ENCODE measurements around the gene RSRC1. TPM values are rescaled to one million over a fixed set of nuclear protein-coding genes. Genes with fewer than 3 reads are reported as not detected.

RSRC1 gene
- total and polyA plus RNA-seq, 2 of the 13 experiments (the other 11 are each of a cell fraction or from before 2014, with no cell fraction given), result 4.9 to 63.0 TPM

- TF ChIP-seq ZNF253 (CRISPR knock-in tag; IDR thresholded peaks at IDR 0.05; ENCODE audit: borderline replicate concordance) (no peak; the same call in 1 of the 2 replicates), SUZ12 (IDR thresholded peaks at IDR 0.05; ENCODE audit: low read depth, low read length) (no peak), ZNF652 (CRISPR knock-in tag; IDR thresholded peaks at IDR 0.05; ENCODE audit: borderline replicate concordance, low read depth) (no peak), MIER3 (CRISPR knock-in tag; IDR thresholded peaks at IDR 0.05; ENCODE audit: borderline replicate concordance) (peak; percentile 86; the same call in 1 of the 2 replicates), ZNF468 (CRISPR knock-in tag; IDR thresholded peaks at IDR 0.05) (0 out of 2 replicates have a peak, but pooled peaks have one; percentile 71), NR3C1 (CRISPR knock-in tag; IDR thresholded peaks at IDR 0.05) (0 out of 2 replicates have a peak, but pooled peaks have one; percentile 75), NR0B2 (CRISPR knock-in tag; IDR thresholded peaks at IDR 0.05) (peak; percentile 93), ZNF577 (CRISPR knock-in tag; IDR thresholded peaks at IDR 0.05; ENCODE audit: borderline replicate concordance, low read depth) (no peak), ZNF326 (CRISPR knock-in tag; IDR thresholded peaks at IDR 0.05; ENCODE audit: borderline replicate concordance) (no peak), DNMT3B (CRISPR knock-in tag; conservative IDR thresholded peaks at IDR 0.05) (no peak), MED1 (CRISPR knock-in tag; IDR thresholded peaks at IDR 0.05) (peak; percentile 63), TERF1 (CRISPR knock-in tag; IDR thresholded peaks at IDR 0.05) (no peak), PAX8 (CRISPR knock-in tag; IDR thresholded peaks at IDR 0.05; ENCODE audit: borderline replicate concordance) (no peak), MZF1 (CRISPR knock-in tag; IDR thresholded peaks at IDR 0.05; ENCODE audit: borderline replicate concordance) (no peak), ZFP91 (CRISPR knock-in tag; IDR thresholded peaks at IDR 0.05; ENCODE audit: borderline replicate concordance) (peak; percentile 93)
- TF ChIP-seq, protein P1, sequence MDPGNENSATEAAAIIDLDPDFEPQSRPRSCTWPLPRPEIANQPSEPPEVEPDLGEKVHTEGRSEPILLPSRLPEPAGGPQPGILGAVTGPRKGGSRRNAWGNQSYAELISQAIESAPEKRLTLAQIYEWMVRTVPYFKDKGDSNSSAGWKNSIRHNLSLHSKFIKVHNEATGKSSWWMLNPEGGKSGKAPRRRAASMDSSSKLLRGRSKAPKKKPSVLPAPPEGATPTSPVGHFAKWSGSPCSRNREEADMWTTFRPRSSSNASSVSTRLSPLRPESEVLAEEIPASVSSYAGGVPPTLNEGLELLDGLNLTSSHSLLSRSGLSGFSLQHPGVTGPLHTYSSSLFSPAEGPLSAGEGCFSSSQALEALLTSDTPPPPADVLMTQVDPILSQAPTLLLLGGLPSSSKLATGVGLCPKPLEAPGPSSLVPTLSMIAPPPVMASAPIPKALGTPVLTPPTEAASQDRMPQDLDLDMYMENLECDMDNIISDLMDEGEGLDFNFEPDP (CRISPR knock-in tag; conservative IDR thresholded peaks at IDR 0.05), result no peak
- TF ChIP-seq, protein P2, sequence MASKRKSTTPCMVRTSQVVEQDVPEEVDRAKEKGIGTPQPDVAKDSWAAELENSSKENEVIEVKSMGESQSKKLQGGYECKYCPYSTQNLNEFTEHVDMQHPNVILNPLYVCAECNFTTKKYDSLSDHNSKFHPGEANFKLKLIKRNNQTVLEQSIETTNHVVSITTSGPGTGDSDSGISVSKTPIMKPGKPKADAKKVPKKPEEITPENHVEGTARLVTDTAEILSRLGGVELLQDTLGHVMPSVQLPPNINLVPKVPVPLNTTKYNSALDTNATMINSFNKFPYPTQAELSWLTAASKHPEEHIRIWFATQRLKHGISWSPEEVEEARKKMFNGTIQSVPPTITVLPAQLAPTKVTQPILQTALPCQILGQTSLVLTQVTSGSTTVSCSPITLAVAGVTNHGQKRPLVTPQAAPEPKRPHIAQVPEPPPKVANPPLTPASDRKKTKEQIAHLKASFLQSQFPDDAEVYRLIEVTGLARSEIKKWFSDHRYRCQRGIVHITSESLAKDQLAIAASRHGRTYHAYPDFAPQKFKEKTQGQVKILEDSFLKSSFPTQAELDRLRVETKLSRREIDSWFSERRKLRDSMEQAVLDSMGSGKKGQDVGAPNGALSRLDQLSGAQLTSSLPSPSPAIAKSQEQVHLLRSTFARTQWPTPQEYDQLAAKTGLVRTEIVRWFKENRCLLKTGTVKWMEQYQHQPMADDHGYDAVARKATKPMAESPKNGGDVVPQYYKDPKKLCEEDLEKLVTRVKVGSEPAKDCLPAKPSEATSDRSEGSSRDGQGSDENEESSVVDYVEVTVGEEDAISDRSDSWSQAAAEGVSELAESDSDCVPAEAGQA (IDR thresholded peaks at IDR 0.05; ENCODE audit: low read depth), result peak; percentile 28; the same call in 1 of the 2 replicates
- TF ChIP-seq, protein P2 (CRISPR knock-in tag; IDR thresholded peaks at IDR 0.05; ENCODE audit: borderline replicate concordance), result no peak; the same call in 1 of the 2 replicates
Observed at GRCh38 chr3:158109804-158110657, at the start of gene RSRC1 (continued).

Measured in HepG2 (cell line).